SK-N-SH (cell line): ENCODE data around the gene CALR3. TPM values are rescaled to one million over a fixed set of nuclear protein-coding genes. Genes with fewer than 3 reads are reported as not detected.
"Not testable (repeated sequence)": the region's sequence is repeated elsewhere in the genome, so short reads cannot be mapped to it uniquely, and the experiment has no call there.

ENCODE experiments used
- CTCF ChIA-PET: fragments of 300-600, 350-600 bp; formaldehyde crosslinking; extraction: SDS; loops from one replicate; lab custom pipeline; 2021; lab: Yijun Ruan, JAX
- POLR2A ChIA-PET: fragments of 350-600 bp; sonication (Branson Sonifier 250); formaldehyde crosslinking; extraction: SDS; loops from one replicate; lab custom pipeline; 2020; ENCODE audit warnings: antibody characterized with exemption, inconsistent platforms; lab: Yijun Ruan, JAX
- DNase-seq: peaks from one replicate; pipeline ENCODE4 v3.0.0; 2012
- H2AFZ ChIP-seq: fragments of 200-600 bp; sonication (generic); 2 replicates; pipeline ENCODE4 v1.8.1; 2016; ENCODE audit warnings: antibody characterized with exemption, mild to moderate bottlenecking, low read depth
- H3F3A ChIP-seq: fragments of 200-600 bp; sonication (generic); replicated peaks from 2 replicates; pipeline ENCODE3; 2016; ENCODE audit warnings: antibody characterized with exemption, mild to moderate bottlenecking; ENCODE audit not compliant: insufficient read depth
- H3K27ac ChIP-seq, 2 experiments: fragments of 200-500 bp in 1 of 2; fragments of 200-600 bp in 1 of 2; sonication (Bioruptor generic) in 1 of 2; sonication (generic), shearing (Covaris generic) in 1 of 2; 2 replicates each; pipeline versions ENCODE4 v1.5.1 to v1.6.1; 2014 to 2016; ENCODE audit warnings: low read depth in 2 of 2, inconsistent platforms in 1 of 2, low read length in 1 of 2, mild to moderate bottlenecking in 1 of 2, mixed read lengths in 1 of 2
- H3K27me3 ChIP-seq: fragments of 200-600 bp; sonication (generic), shearing (Covaris generic); 2 replicates; pipeline ENCODE4 v1.6.1; 2016; ENCODE audit warnings: mixed run types; ENCODE audit not compliant: insufficient read depth
- H3K36me3 ChIP-seq, 2 experiments: fragments of 200-500 bp in 1 of 2; fragments of 200-600 bp in 1 of 2; sonication (Bioruptor generic) in 1 of 2; sonication (generic) in 1 of 2; replicated peaks in 1 of 2; 2 replicates each; pipeline versions ENCODE3 to v1.5.1; 2014 to 2016; ENCODE audit warnings: low read length in 1 of 2, mild to moderate bottlenecking in 1 of 2; ENCODE audit not compliant: insufficient read depth in 2 of 2, control insufficient read depth in 1 of 2
- H3K4me1 ChIP-seq, 2 experiments: fragments of 200-500 bp in 1 of 2; fragments of 200-600 bp in 1 of 2; sonication (Bioruptor generic) in 1 of 2; sonication (generic), shearing (Covaris generic) in 1 of 2; 2 replicates each; pipeline versions ENCODE4 v1.5.1 to v1.6.1; 2014 to 2016; ENCODE audit warnings: low read depth in 1 of 2, low read length in 1 of 2, mixed run types in 1 of 2; ENCODE audit not compliant: insufficient read depth in 2 of 2, control insufficient read depth in 1 of 2
- H3K4me2 ChIP-seq: fragments of 200-600 bp; sonication (generic), shearing (Covaris generic); 2 replicates; pipeline ENCODE4 v1.6.1; 2017; ENCODE audit warnings: mixed run types
- H3K4me3 ChIP-seq, 2 experiments: fragments of 200-500 bp in 1 of 2; fragments of 200-600 bp in 1 of 2; sonication (Bioruptor generic) in 1 of 2; sonication (generic), shearing (Covaris generic) in 1 of 2; 2 replicates each; pipeline versions ENCODE4 v1.5.1 to v1.8.1; 2014 to 2016; ENCODE audit warnings: low read depth in 2 of 2, inconsistent platforms in 1 of 2, low read length in 1 of 2, mild to moderate bottlenecking in 1 of 2, mixed read lengths in 1 of 2, moderate library complexity in 1 of 2
- H3K79me2 ChIP-seq: fragments of 200-600 bp; sonication (generic); 2 replicates; pipeline ENCODE4 v1.8.1; 2017; ENCODE audit warnings: mild to moderate bottlenecking; ENCODE audit not compliant: insufficient read depth
- H3K9ac ChIP-seq: fragments of 200-600 bp; sonication (generic); 2 replicates; pipeline ENCODE4 v1.6.1; 2017; ENCODE audit warnings: mixed run types
- H3K9me2 ChIP-seq: fragments of 200-600 bp; sonication (generic); 2 replicates; pipeline ENCODE4 v1.6.1; 2017; ENCODE audit warnings: mixed run types
- H3K9me3 ChIP-seq: fragments of 200-600 bp; sonication (generic); 2 replicates; pipeline ENCODE4 v1.6.1; 2017; ENCODE audit warnings: mixed run types, mild to moderate bottlenecking, moderate library complexity
- H4K20me1 ChIP-seq: fragments of 200-600 bp; sonication (generic); 2 replicates; pipeline ENCODE4 v1.6.1; 2017; ENCODE audit warnings: mild to moderate bottlenecking, mixed run types; ENCODE audit not compliant: insufficient read depth
- CTCF ChIP-seq: fragments of 200-600 bp; sonication (generic); IDR thresholded peaks from 2 replicates; pipeline ENCODE4 v1.6.1; 2017; ENCODE audit warnings: antibody characterized with exemption, mild to moderate bottlenecking, moderate library complexity
- FOXM1 ChIP-seq: IDR thresholded peaks from 2 replicates; pipeline ENCODE4 v1.4.0; 2012; ENCODE audit warnings: low read depth, mild to moderate bottlenecking
- GABPA ChIP-seq: IDR thresholded peaks from 2 replicates; pipeline ENCODE4 v1.4.0; 2012; ENCODE audit warnings: low read depth, mild to moderate bottlenecking
- NRF1 ChIP-seq: IDR thresholded peaks from 2 replicates; pipeline ENCODE4 v1.6.1; 2012; ENCODE audit warnings: low read depth, mild to moderate bottlenecking, low read length
- PBX3 ChIP-seq: IDR thresholded peaks from 2 replicates; pipeline ENCODE4; 2012
- POLR2AphosphoS5 ChIP-seq: IDR thresholded peaks from 2 replicates; pipeline ENCODE4 v1.6.1; 2012; ENCODE audit warnings: low read depth, low read length
- RAD21 ChIP-seq: IDR thresholded peaks from 2 replicates; pipeline ENCODE4 v1.6.1; 2012; ENCODE audit warnings: mild to moderate bottlenecking, low read length
- RXRA ChIP-seq: IDR thresholded peaks from 2 replicates; pipeline ENCODE4 v1.4.0; 2012; ENCODE audit warnings: low read depth, mild to moderate bottlenecking, borderline replicate concordance
- YY1 ChIP-seq: IDR thresholded peaks from 2 replicates; pipeline ENCODE4 v1.4.0; 2012; ENCODE audit warnings: low read depth, mild to moderate bottlenecking
- WGBS: methylation state at CpG from one replicate; pipeline ENCODE4 v1.1.6; 2017; ENCODE audit warnings: low lambda C conversion rate; 5-methylcytosine and 5-hydroxymethylcytosine counted together
- polyA plus RNA-seq, 3 experiments: library from polyadenylated mRNA; depleted of rRNA; stranded (reverse); fragments of >200 nt; gene quantifications; 2 replicates each; pipeline ENCODE4 v1.2.3, GENCODE V29; 2012

The CALR3 gene
- polyA plus RNA-seq, 1 of the 3 experiments (the other 2 are of a cell fraction) = not detected

- Histone ChIP-seq H4K20me1 (no peaks in the 10 kb centered on the region), H3K4me3 (no peak overlapping the region), H3K27ac (no peak overlapping the region), H3K27me3 (no peaks in the 10 kb centered on the region), H3K9me2 (no peaks in the 10 kb centered on the region)
- POLR2A ChIA-PET = interaction anchor here (0.6 kb wide), 1 partner anchor 45 kb away, joined by 4 read pairs; no protein-coding TSS in a partner anchor
- TF ChIP-seq RAD21 (no peak), GABPA (no peak), RXRA (no peak), YY1 (no peak), PBX3 (no peak), POLR2AphosphoS5 (no peak), FOXM1 (no peak), CTCF (no peak)
- TF ChIP-seq, all 33 proteins: peak for 0
- Histone ChIP-seq H3K9me3 (no peaks in the 10 kb centered on the region), H3K9ac (no peak overlapping the region), H2AFZ (no peak overlapping the region), H3K79me2 (no peaks in the 10 kb centered on the region), H3F3A (no peaks in the 10 kb centered on the region), H3K4me2 (no peak overlapping the region), H3K4me1 (no peaks in the 10 kb centered on the region), H3K36me3 (peaks cover 0 to 17% of the 10 kb centered on the region in 2 experiments)
- WGBS = 81% methylated on average over 6 of the region's 6 CpGs
- no peak for DNase-seq
- CTCF ChIA-PET = no interaction called here
Observed at GRCh38 chr19:16506961-16507360, 11.0 kb upstream of the CALR3 start.

GRCh38 chr19:16506161-16506560 lies 10.2 kb upstream of the CALR3 start:
- H3K9me2 ChIP-seq, H3K27me3 ChIP-seq, H3K4me3 ChIP-seq, H4K20me1 ChIP-seq, H3K27ac ChIP-seq, H3F3A ChIP-seq, DNase-seq, H3K9me3 ChIP-seq, H3K4me1 ChIP-seq, H2AFZ ChIP-seq, CTCF ChIA-PET, POLR2A ChIA-PET, H3K79me2 ChIP-seq, H3K4me2 ChIP-seq, H3K9ac ChIP-seq: not testable (repeated sequence)
- peaks cover 0 to 17% of the 10 kb centered on the region in 2 experiments for H3K36me3 ChIP-seq
- 96% methylated on average over 11 of the region's 11 CpGs for WGBS

GRCh38 chr19:16504271-16504670 lies 8.3 kb upstream of the CALR3 start:
- no peak overlapping the region for H3K4me2 ChIP-seq
- H3K9me3 ChIP-seq = no peaks in the 10 kb centered on the region
- peaks cover 0 to 12% of the 10 kb centered on the region in 2 experiments for H3K36me3 ChIP-seq
- no peak overlapping the region for H2AFZ ChIP-seq
- ChIA-PET CTCF (interaction anchor here (1.5 kb wide), 1 partner anchor 62 kb away, joined by 6 read pairs; no protein-coding TSS in a partner anchor), POLR2A (interaction anchor here (1.2 kb wide), 1 partner anchor 12 kb away, joined by 4 read pairs; no protein-coding TSS in a partner anchor)
- no peaks in the 10 kb centered on the region for H3K4me1 ChIP-seq
- no peak for DNase-seq
- no peaks in the 10 kb centered on the region for H4K20me1 ChIP-seq
- H3K79me2 ChIP-seq = peaks cover 6% of the 10 kb centered on the region
- no peak overlapping the region for H3K9ac ChIP-seq
- 96% methylated on average over 3 of the region's 3 CpGs for WGBS
- no peak overlapping the region for H3K27ac ChIP-seq
- no peaks in the 10 kb centered on the region for H3K9me2 ChIP-seq
- no peaks in the 10 kb centered on the region for H3K27me3 ChIP-seq
- H3F3A ChIP-seq = no peaks in the 10 kb centered on the region
- TF ChIP-seq NRF1 = no peak
- H3K4me3 ChIP-seq = no peak overlapping the region
